ENCODE data around the gene GJC1.
A peak's percentile ranks its signal among the peaks of the same experiment; 100 is the strongest.
"Not testable (repeated sequence)": the region's sequence is repeated elsewhere in the genome, so short reads cannot be mapped to it uniquely, and the experiment has no call there.

GJC1 gene

GRCh38 chr17:44830359-44831288 is 537 bp upstream of the GJC1 start:
- TF ChIP-seq POLR2A (IDR thresholded peaks at IDR 0.05; ENCODE audit: low read depth, low read length), result no peak
- DNase-seq (ENCODE audit: insufficient read length, low spot score) (no peak), FAIRE-seq (no peak)

- DNase-seq (ENCODE audit: insufficient read length, low spot score), result no peak
- FAIRE-seq, result no peak
- TF ChIP-seq POLR2A (IDR thresholded peaks at IDR 0.05; ENCODE audit: low read depth, low read length), result no peak
Observed at GRCh38 chr17:44828919-44829522, 1.1 kb downstream of the GJC1 start.

- DNase-seq (ENCODE audit: insufficient read length, low spot score), result no peak
- no peak for TF ChIP-seq POLR2A (IDR thresholded peaks at IDR 0.05; ENCODE audit: low read depth, low read length)
- no peak for FAIRE-seq
Observed at GRCh38 chr17:44827863-44828262, 2.2 kb downstream of the GJC1 start.

GRCh38 chr17:44826123-44826790 is 3.8 kb downstream of the GJC1 start:
- FAIRE-seq (no peak), DNase-seq (ENCODE audit: insufficient read length, low spot score) (no peak)
- no peak for TF ChIP-seq POLR2A (IDR thresholded peaks at IDR 0.05; ENCODE audit: low read depth, low read length)

- DNase-seq (ENCODE audit: insufficient read length, low spot score); FAIRE-seq: not testable (repeated sequence)
Observed at GRCh38 chr17:44825236-44825635, 4.9 kb downstream of the GJC1 start.

- DNase-seq (ENCODE audit: insufficient read length, low spot score), result peak; percentile 77
- peak; percentile 86 for FAIRE-seq
- TF ChIP-seq POLR2A (IDR thresholded peaks at IDR 0.05; ENCODE audit: low read depth, low read length), result no peak
Observed at GRCh38 chr17:44820631-44821212, 9.4 kb downstream of the GJC1 start.

GRCh38 chr17:44818508-44818907 is 11.6 kb downstream of the GJC1 start:
- DNase-seq (ENCODE audit: insufficient read length, low spot score), result not testable (repeated sequence)

GRCh38 chr17:44812263-44812662 is 17.8 kb downstream of the GJC1 start:
- no peak for DNase-seq (ENCODE audit: insufficient read length, low spot score)
- no peak for FAIRE-seq
- TF ChIP-seq POLR2A (IDR thresholded peaks at IDR 0.05; ENCODE audit: low read depth, low read length), result no peak

More at GRCh38 chr17:44818508-44818907, 11.6 kb downstream of the GJC1 start:
- not testable (repeated sequence) for FAIRE-seq

- not testable (repeated sequence) for FAIRE-seq; DNase-seq (ENCODE audit: insufficient read length, low spot score)
Observed at GRCh38 chr17:44808656-44809388, 21.3 kb downstream of the GJC1 start.

- FAIRE-seq (no peak), DNase-seq (ENCODE audit: insufficient read length, low spot score) (no peak)
- TF ChIP-seq POLR2A (IDR thresholded peaks at IDR 0.05; ENCODE audit: low read depth, low read length), result no peak
Observed at GRCh38 chr17:44808156-44808555, 21.9 kb downstream of the GJC1 start.

- no peak for DNase-seq (ENCODE audit: insufficient read length, low spot score)
- FAIRE-seq, result no peak
Observed at GRCh38 chr17:44807817-44808155, 22.3 kb downstream of the GJC1 start.

GRCh38 chr17:44807093-44807816 is 22.8 kb downstream of the GJC1 start:
- DNase-seq (ENCODE audit: insufficient read length, low spot score) (no peak), FAIRE-seq (no peak)
- TF ChIP-seq POLR2A (IDR thresholded peaks at IDR 0.05; ENCODE audit: low read depth, low read length), result no peak

More at GRCh38 chr17:44807817-44808155, 22.3 kb downstream of the GJC1 start:
- TF ChIP-seq POLR2A (IDR thresholded peaks at IDR 0.05; ENCODE audit: low read depth, low read length), result no peak

All from H54 (cell line).